NK-92 (cell line): ENCODE measurements around the gene CHRM4.

ENCODE experiments used
- DNase-seq: peaks from one replicate; lab custom pipeline; 2025; ENCODE audit not compliant: unreplicated experiment; lab: John Stamatoyannopoulos, UW

Gene CHRM4

DNA sequence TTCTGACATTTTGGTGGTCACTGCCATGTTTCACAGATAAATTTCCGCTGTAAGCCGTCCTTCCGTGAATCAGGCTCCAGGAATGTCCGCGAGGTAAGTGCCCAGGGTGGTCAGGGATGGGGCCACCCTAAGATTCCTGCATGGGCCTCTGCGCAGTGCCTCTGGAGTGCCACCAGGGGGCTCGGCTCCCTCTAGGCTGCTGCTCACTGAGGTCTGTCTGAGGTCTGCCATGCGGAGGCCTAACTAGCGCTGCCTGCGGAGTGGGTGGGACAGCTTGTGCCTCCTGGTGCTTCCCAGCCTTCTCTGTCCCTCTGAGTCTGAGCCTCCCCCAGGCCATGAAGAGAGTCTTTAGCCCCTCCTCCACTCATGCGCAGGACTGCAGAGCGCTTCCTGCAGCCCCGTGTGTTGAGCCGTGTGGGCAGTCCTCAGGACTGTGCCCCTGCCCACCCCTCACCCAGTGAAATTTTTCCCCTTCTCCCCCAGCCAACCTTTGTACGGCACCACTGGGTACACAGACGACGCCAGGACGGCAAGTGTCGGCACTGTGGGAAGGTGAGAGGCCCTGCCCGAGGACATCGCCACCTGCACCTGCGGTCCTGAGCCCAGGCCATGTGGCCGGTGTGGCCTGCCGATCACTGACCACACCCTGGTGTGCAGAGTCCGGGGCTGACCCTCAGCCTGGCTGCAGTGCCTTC, 22.0 kb downstream of the CHRM4 start:
- no peak for DNase-seq

DNA sequence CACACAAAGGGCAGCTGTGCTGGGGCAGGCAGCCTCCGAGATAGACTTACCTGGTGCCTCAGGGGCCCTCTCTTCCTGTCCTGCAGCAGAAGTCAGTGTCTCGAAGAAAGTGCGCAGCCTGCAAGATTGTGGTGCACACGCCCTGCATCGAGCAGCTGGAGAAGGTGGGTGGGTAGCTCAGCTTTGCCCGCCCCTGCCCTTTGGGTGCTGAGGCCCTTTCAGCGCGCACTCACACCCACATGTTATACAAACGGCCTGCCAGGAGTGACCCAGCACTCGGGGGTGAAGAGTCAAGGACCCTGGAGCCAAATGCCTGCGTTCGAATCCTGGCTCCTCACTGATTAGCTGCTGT, 23.7 kb downstream of the CHRM4 start:
- DNase-seq, result no peak

DNA sequence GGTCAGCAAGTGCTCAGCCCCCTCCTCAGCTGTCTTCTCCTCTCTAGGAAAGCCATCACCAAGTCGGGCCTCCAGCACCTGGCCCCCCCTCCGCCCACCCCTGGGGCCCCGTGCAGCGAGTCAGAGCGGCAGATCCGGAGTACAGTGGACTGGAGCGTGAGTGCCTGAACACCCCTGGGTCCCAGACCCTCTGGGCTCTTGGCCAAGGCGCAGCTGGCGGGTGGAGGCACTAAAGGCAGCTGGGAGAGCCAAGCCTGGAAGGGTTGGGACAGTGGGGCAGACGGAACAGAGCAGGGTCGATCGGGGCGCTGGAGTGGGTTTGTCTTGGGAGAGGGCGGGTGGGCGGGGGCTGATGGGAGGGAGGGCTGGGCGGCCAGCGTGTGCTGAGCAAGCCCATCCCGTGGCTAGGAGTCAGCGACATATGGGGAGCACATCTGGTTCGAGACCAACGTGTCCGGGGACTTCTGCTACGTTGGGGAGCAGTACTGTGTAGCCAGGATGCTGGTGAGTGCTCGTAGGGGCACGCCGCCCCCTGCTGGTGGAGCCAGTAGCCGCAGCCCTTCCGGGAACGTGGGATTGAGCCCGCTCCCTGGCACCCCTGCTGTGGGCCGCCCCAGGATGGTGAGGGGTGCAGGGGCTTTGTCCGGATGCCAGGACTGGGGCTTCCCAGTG, 24.2 kb downstream of the CHRM4 start:
- no peak for DNase-seq

DNA sequence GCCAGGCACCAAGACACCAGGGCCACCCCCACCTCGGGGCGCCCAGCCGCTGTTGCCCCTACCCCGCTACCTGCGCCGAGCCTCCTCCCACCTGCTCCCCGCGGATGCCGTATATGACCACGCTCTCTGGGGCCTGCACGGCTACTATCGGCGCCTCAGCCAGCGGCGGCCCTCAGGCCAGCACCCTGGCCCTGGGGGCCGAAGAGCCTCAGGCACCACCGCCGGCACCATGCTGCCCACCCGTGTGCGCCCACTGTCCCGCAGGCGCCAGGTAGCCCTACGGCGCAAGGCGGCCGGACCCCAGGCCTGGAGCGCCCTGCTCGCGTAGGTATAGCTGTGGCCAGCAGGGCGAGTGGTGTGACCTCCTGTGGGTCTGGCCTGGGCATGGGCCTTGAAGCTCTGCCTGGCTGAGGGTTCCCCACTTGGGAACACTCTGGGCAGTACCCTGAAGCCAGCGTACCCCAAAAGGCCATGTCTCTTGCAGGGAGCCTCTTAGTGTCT, 24.9 kb downstream of the CHRM4 start:
- DNase-seq, result no peak

DNA sequence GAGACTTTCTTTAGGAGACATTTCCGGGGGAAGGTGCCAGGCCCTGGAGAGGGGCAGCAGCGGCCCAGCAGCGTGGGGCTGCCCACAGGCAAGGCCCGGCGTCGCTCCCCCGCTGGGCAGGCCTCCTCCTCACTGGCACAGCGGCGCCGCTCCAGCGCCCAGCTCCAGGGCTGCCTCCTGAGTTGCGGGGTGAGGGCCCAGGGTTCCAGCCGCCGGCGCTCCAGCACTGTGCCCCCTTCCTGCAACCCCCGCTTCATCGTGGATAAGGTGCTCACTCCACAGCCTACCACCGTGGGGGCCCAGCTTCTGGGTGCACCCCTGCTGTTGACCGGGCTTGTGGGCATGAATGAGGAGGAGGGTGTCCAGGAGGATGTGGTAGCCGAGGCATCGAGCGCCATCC, 25.3 kb downstream of the CHRM4 start:
- no peak for DNase-seq

DNA sequence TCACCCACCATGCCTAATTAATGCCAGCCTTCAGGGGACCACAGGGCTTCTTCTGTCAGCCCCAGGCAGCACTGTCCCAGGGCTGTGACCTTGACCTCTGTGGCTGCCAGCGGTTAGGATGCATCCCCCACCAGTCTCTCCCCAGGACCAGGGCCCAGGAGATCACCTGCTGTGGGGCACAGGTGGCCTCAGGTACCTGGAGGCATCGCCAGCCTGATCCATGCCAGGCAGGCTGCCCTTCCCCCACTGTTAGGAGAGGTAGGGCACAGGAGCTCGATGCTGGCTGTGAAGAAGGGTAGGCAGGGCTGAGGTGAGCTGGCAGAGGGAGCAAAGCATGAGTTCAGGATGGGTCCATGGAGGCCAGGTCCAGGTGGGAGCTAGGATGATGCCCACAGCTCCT, 26.8 kb downstream of the CHRM4 start:
- no peak for DNase-seq

DNA sequence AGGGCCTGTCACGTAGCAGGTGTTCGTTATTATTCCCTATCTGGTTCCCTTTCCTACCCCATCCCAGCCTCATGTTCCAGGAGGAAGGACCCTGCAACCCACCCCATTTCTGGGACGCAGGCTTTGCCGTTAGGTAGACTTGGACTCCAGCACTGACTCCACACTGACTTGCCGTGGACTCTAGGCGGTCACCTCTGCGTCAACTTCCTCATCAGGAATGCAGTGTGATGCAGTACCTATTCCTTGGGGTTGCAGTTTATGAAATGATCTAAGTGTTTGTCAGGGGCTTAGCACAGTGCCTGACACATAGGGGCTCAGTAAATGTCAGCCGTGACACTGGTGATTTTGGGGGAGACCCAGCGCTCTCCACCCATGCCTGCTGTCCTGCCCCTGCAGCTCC, 27.5 kb downstream of the CHRM4 start:
- no peak for DNase-seq

DNA sequence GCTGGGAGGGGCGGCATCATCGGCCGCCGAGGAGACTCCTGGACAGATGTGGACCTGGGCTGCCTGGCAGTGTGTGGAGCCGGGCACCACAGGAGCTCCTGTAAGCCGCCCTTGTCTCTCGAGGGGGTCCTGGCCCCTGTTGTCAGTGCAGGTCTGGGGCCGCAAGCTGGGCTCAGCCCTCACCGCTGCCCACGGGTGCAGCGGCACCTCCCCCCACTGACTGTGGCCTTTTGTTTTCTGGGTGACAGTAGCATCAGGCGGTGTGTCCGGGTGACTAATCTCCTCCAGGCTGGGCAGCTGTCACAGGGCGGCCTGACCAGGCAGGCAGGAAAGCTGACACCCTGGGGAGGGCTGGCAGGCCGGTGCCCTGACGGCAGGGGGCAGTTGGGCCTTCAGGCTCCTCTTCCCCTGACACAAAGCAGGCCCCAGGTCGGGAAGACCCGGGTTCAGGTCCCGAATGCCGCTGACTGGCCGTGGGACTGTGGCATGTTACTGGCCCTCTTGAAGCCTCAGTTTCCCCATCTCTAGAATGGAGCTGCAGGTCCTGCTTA, 28.0 kb downstream of the CHRM4 start:
- DNase-seq, result no peak

DNA sequence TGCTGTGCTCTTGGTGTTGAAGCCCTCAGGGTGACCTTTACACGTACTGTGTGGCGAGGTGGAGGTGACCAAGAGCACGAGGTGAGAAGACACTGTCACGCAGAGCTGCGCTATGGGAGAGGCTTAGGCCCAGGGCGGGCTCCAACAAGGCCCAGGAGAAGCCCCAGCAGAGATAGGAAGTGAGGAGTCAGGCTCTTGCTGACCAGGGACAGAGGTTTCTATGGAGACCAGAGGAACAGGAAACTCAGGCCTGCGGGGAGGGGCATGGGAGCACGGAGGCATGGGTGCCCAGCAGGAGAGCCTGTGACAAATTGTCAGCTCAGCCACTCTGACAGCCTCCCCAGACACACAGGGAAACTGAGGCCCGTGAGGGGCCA, 28.6 kb downstream of the CHRM4 start:
- DNase-seq, result no peak

DNA sequence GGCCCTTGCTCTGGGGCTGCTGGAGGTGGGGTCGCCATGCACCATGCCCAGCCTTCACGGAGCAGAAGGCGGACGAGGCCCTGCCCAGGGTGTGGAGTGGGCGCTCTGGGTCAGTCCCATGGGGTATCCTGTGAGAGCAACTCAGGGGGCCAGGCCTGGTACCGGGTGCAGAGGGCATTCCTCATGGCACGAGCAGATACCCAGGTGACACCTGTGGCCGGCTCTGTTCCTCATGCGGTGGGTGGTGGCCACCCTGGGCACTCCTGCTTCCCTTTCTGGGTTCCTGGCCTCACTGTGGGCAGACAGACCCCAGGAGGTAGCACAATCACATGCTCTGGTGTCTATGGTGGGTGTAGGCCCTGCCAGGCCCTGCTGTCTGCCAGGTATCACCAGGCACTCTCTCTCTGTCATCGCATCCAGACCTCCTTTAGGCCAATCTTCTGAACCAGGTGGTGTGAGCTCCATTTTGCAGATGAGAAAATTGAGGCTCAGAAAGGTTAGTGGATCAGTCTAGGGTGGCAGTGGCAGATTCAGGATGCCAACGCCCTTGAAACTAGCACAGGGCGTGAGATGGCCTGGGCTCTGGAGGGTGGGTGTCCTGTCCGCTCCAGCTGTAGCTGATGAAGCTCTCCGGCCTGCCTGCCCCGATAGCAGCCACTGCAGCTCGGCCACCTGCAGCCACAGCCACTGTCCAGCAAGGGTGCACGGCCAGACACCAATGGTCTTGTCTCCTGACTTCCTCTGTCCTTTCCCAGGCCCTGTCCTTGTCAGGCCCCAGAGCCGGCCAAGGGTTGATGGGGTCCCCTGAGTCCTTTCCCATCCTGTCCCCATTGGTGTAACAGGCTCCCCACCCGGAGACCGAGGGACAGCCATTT, 29.2 kb downstream of the CHRM4 start:
- DNase-seq, result no peak

DNA sequence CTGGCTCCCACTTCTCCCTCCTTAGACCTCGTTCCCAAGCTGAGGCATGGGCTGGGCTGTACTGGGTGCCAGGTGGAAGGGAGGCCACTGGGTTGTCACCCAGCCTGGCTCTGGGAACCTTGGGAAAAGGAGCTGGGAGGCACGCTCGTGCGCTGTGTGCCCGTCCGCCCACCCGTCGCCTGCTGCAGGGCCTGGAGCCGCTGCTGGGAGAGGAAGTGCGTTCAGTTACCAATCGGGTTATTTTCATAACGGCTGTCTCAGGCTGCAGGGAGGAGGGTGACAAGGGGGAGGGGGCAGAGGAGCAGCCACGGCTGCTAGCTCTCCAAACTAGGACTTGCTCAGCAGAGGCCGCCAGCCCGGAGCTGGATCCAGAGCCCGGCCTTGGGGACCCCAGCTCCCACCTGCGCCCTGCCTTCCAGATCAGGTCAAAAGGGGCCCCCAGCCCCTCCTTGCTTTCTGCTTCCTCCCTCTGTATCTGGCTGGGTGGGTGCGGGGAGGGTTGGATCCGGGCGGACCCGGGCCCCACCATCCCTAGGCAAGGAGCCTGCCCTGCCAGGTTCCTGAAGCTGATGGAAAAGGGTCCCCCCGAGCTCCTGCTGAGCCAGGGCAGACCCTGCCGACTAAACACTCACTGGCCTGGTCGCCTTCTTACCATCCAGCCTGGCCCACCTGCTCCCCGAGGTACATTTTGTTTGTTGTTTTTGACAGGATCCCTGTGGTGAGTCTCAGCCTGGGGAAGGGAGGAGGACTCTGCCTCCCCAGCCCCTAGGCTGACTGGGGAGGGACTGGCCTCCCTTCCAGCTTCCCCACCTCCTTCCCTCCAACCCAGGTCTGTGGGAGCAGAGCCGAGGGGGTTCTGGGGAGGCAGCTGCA, 30.1 kb downstream of the CHRM4 start:
- DNase-seq, result no peak

DNA sequence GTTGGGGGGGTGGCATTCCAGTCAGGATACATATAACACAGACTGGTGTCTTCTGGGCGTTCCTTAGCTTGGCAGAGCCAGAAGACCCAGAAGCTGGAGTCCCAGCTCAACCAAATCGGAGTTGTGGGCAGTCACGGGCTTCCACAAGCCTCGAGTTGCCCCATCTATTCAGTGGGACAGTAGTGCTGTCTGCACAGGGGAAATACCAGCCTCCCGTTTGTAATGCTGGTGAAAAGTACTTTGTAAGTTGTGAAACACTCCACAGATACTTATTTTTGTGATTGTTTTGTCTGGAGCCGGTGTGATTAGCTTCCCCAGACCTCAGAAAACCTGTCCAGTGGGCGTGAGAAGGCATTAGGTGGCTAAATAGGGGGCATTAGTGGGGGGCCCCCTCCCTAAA, 30.7 kb downstream of the CHRM4 start:
- DNase-seq, result no peak

DNA sequence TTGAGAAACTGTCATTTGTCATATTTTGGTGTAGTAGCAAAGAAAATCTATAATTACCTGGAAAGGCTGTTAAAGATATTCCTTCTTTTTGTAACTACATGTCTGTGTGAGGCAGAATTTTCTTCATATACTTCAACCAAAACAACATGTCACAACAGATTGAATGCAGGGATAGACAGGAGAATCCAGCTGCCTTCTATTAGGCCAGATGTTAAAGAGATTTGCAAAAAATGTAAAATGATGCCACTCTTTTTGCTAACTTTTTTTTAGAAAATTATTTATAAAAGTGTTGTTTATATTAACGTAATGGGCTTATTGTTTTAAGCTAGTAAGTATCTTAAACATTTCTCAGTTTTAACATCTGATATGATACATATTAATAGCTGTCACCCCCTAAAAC, 31.6 kb downstream of the CHRM4 start:
- no peak for DNase-seq

DNA sequence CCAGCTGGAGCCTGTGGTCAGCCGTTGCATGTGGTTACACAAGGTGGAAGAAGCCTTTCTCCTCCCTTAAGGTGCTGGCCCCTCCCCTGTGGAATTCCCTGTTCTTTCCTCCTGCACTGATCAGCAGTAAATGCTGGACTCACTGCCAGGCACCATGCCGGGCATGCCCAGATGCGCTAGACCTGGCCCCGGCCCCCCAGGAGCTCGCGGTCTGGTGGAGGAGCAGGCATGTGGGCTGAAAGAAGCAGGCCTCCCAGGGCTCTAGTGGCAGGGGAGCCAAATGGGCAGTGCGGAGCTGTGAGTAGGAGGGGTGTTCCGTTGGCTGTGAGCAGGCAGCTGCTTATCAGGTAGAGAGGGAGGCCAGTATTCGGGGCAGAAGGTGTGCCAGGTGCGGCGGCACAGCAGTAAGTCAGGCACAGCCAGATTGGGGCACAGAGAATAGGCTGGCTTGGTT, 34.1 kb downstream of the CHRM4 start:
- no peak for DNase-seq

DNA sequence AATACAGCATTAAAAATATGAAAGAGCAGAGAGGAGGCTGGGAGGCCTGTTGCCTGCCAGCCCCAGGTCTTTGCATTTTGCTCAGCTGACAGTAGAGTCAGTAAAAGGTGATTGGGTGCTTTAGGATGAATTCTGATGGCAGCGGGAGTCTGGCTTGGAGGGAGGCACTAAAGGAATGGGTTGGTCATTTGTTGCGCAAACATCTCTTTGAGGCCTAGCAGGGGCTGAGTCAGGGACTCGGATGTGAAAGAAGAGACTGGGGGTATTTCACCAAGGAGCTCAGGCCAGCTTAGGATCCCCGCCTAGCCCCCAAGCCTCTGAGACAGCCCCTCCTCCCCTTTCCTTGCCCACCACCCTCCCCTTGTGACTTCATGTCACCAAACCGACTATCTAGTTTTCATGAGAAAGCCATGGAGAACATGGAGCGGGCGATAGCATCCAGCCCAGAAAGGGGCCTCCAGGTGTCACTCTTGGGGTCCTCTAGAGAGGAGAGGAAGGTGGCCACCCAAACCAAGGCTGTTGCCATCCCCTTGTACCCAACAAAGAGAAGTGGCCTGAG, 34.6 kb downstream of the CHRM4 start:
- DNase-seq, result no peak

DNA sequence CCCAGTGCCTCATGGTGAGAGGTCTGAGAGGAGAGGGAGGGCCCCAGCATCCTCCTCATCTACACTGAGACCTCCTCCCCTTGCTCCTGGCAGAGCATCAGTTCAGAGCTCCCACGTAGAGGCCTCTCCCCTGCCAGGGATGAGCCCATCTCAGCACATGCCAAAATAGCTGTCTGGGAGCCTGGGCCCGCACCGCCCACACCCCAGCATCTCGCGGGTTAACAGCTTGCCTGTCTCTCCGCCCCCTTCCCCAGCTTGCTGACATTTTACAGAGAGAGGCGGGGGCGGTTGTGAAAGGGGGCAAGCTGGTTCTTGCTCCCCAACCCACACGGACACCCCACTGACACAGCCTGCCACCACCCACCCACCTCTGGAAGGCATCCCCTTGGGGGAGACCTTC, 37.9 kb downstream of the CHRM4 start:
- DNase-seq, result no peak

DNA sequence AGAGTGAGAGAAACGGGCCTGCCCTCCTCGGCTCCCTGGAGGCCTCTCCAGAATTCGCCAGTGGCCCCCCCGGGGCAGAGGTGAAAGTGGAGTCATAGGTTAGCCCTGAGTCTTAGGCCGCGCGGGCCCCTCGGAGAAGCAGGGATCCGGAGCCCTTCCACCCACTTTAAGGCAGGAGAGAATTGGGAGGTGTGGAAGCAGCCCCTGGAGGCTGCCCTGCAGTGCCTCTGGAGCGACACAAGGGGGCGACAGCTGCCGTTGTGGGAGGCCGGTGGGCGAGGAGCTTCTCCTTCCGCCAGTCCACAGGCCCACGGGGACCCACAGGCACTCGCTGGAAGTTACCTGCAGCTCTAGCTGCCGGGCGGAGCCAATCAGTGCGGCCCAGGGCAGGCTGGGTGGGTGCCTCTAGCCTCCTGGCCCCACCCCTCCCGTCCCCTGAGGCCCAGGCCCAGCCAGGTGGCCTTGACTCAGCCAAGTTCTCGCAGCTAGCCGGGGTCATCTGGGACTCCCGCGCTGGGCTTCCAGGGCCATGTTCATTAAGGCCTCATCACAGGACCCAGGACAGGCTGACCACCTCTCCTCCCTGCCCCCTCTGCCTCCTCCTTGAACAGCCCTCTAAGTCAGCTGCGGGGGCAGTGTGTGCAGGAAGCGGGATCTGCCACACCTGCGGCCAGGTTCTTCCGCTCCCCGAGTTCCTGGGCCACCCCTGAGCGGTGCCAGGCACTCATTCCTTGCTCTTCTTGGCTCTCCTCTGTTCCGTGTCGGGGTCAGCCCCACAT, 39.3 kb downstream of the CHRM4 start:
- no peak for DNase-seq

DNA sequence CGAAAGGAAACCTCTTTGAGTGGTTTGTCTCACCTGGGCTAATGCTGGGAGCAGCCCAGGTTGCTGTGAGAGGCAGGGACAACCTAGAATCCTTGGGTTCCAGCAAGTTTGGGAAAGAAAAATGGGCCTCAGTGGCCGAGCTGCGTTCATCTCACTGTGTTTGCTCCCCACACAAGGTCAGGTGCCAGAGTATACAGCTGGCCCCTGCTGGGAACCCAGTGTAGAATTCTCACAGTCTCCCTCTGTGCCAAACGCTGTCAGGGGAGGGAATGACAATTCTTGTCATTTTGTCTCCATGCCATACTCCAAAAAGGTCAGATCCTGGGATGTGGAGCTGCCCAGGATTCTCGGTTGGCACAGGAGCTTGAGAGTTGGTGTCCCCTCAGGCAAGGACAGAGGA, 40.0 kb downstream of the CHRM4 start:
- no peak for DNase-seq

DNA sequence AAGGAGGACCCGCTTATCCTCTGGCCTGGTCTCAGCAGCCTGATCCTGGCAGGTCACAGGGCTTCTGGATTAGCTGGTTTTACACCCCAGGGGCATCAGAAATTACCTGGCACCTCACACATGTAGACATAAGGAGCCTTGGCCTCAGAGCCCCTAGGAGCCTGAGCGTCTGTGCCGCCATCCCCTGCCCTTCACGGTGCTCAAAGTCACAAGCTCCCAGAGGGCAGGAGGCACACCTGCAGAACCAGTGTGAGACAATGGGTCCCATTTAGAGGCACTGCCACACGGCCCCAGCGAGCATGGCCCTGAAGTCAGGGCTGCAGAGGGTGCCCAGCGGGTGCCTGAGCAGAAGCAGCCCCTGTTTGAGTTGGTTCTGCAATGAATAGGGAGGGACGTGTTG, 40.4 kb downstream of the CHRM4 start:
- DNase-seq, result no peak

DNA sequence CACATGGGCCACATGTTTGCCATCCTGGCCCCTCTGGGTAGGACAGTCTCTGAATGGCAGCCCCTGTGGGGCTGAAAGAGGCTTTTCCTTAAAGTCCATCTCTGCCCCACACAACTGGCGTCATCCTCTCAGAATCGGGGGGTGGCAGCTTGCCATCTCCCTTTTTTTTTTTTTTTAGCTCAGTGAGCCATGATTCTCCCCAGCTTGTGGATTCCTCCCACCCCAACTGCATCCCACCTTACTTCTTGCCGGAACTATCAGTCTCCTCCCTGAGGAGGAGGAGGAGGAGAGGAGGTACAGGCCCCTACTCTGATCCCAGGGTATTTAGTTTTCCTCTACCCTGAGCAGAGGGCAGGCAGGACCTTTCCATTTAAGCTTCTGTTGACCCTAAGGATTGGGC, 40.9 kb downstream of the CHRM4 start:
- DNase-seq, result no peak
